OCI-LY1 (cell line): ENCODE measurements around the gene FHIT.

ENCODE experiments used
- H2AFZ ChIP-seq: fragments of 200-600 bp; sonication (generic), shearing (Covaris generic); 2 replicates; pipeline ENCODE4 v1.6.0; 2014; ENCODE audit warnings: antibody characterized with exemption, mild to moderate bottlenecking, low read length
- H3F3A ChIP-seq: fragments of 200-600 bp; sonication (generic), shearing (Covaris generic); 2 replicates; pipeline ENCODE4 v1.6.0; 2014; ENCODE audit warnings: mild to moderate bottlenecking, antibody characterized with exemption, low read length, moderate library complexity; ENCODE audit not compliant: insufficient read depth
- H3K27ac ChIP-seq: fragments of 200-600 bp; sonication (generic); 2 replicates; pipeline ENCODE4 v1.5.1; 2014; ENCODE audit warnings: low read length, mixed run types, mild to moderate bottlenecking, low read depth; ENCODE audit not compliant: poor library complexity, severe bottlenecking
- H3K27me3 ChIP-seq: fragments of 200-600 bp; sonication (generic); 2 replicates; pipeline ENCODE4 v1.6.0; 2014; ENCODE audit warnings: antibody characterized with exemption, mild to moderate bottlenecking, low read length, moderate library complexity; ENCODE audit not compliant: insufficient read depth
- H3K36me3 ChIP-seq: fragments of 200-600 bp; sonication (generic); 2 replicates; pipeline ENCODE4 v1.6.1; 2014; ENCODE audit warnings: mild to moderate bottlenecking, antibody characterized with exemption, low read length, moderate library complexity, mixed read lengths; ENCODE audit not compliant: insufficient read depth
- H3K4me1 ChIP-seq: fragments of 200-600 bp; sonication (generic); 2 replicates; pipeline ENCODE4 v1.5.1; 2014; ENCODE audit warnings: mild to moderate bottlenecking, low read length, moderate library complexity; ENCODE audit not compliant: insufficient read depth, severe bottlenecking
- H3K4me2 ChIP-seq: fragments of 200-600 bp; sonication (generic), shearing (Covaris generic); 2 replicates; pipeline ENCODE4 v1.6.1; 2014; ENCODE audit warnings: low read length
- H3K4me3 ChIP-seq: fragments of 200-600 bp; sonication (generic); 2 replicates; pipeline ENCODE4 v1.5.1; 2014; ENCODE audit warnings: low read length, low read depth, mild to moderate bottlenecking, mixed read lengths; ENCODE audit not compliant: poor library complexity, severe bottlenecking
- H3K79me2 ChIP-seq: fragments of 200-600 bp; shearing (Covaris generic); 2 replicates; pipeline ENCODE4 v1.6.1; 2016; ENCODE audit warnings: mixed run types, low read length, mixed read lengths; ENCODE audit not compliant: insufficient read depth
- H3K9ac ChIP-seq: fragments of 200-600 bp; sonication (generic), shearing (Covaris generic); 2 replicates; pipeline ENCODE4 v1.6.1; 2014; ENCODE audit warnings: mild to moderate bottlenecking, low read length, mixed read lengths
- H3K9me2 ChIP-seq: fragments of 200-600 bp; sonication (generic), shearing (Covaris generic); 2 replicates; pipeline ENCODE4 v1.6.1; 2014; ENCODE audit warnings: low read depth, mild to moderate bottlenecking, low read length, mixed read lengths
- H3K9me3 ChIP-seq: fragments of 200-600 bp; shearing (Covaris generic); 2 replicates; pipeline ENCODE4 v1.6.1; 2014; ENCODE audit warnings: low read length, mixed read lengths
- H4K20me1 ChIP-seq: fragments of 200-600 bp; sonication (generic), shearing (Covaris generic); 2 replicates; pipeline ENCODE4 v1.6.0; 2016; ENCODE audit warnings: mild to moderate bottlenecking, low read length; ENCODE audit not compliant: insufficient read depth
- EZH2 ChIP-seq: fragments of 200-600 bp; sonication (generic), shearing (Covaris generic); IDR thresholded peaks from 2 replicates; pipeline ENCODE4 v1.8.0; 2017; ENCODE audit warnings: borderline replicate concordance, mixed run types, mild to moderate bottlenecking, antibody characterized with exemption, low read length, moderate library complexity, mixed read lengths
- TF ChIP-seq, protein P1 (sequence below): fragments of 200-600 bp; sonication (generic), shearing (Covaris generic); IDR thresholded peaks from 2 replicates; pipeline ENCODE4 v1.5.1; 2017; ENCODE audit warnings: mild to moderate bottlenecking, antibody characterized with exemption, low read length, moderate library complexity, mixed read lengths

Gene FHIT

GRCh38 chr3:60282866-60283265, 968.4 kb downstream of the FHIT start:
- TF ChIP-seq, protein P1, sequence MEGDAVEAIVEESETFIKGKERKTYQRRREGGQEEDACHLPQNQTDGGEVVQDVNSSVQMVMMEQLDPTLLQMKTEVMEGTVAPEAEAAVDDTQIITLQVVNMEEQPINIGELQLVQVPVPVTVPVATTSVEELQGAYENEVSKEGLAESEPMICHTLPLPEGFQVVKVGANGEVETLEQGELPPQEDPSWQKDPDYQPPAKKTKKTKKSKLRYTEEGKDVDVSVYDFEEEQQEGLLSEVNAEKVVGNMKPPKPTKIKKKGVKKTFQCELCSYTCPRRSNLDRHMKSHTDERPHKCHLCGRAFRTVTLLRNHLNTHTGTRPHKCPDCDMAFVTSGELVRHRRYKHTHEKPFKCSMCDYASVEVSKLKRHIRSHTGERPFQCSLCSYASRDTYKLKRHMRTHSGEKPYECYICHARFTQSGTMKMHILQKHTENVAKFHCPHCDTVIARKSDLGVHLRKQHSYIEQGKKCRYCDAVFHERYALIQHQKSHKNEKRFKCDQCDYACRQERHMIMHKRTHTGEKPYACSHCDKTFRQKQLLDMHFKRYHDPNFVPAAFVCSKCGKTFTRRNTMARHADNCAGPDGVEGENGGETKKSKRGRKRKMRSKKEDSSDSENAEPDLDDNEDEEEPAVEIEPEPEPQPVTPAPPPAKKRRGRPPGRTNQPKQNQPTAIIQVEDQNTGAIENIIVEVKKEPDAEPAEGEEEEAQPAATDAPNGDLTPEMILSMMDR, result no peak
- no peak for TF ChIP-seq EZH2
- Histone ChIP-seq H3K4me1 (no peaks in the 10 kb centered on the region), H4K20me1 (no peaks in the 10 kb centered on the region), H2AFZ (no peak overlapping the region), H3F3A (no peaks in the 10 kb centered on the region), H3K4me2 (no peak overlapping the region), H3K27ac (no peak overlapping the region), H3K79me2 (no peaks in the 10 kb centered on the region), H3K9me2 (no peaks in the 10 kb centered on the region), H3K36me3 (no peaks in the 10 kb centered on the region), H3K27me3 (no peaks in the 10 kb centered on the region), H3K9me3 (no peaks in the 10 kb centered on the region), H3K4me3 (no peak overlapping the region), H3K9ac (no peak overlapping the region)

GRCh38 chr3:60281970-60282369, 969.3 kb downstream of the FHIT start:
- Histone ChIP-seq H3K27me3 (no peaks in the 10 kb centered on the region), H3K79me2 (no peaks in the 10 kb centered on the region), H3K9me2 (no peaks in the 10 kb centered on the region), H4K20me1 (no peaks in the 10 kb centered on the region), H3K9ac (no peak overlapping the region), H3K36me3 (no peaks in the 10 kb centered on the region), H3F3A (no peaks in the 10 kb centered on the region), H3K27ac (no peak overlapping the region), H2AFZ (no peak overlapping the region), H3K4me2 (no peak overlapping the region), H3K9me3 (no peaks in the 10 kb centered on the region), H3K4me3 (no peak overlapping the region), H3K4me1 (no peaks in the 10 kb centered on the region)
- no peak for TF ChIP-seq EZH2
- TF ChIP-seq, protein P1, result no peak

GRCh38 chr3:60277361-60277800, 973.9 kb downstream of the FHIT start:
- H3K9me3 ChIP-seq, result no peaks in the 10 kb centered on the region
- no peaks in the 10 kb centered on the region for H3K4me1 ChIP-seq
- H4K20me1 ChIP-seq, result no peaks in the 10 kb centered on the region
- H3K4me3 ChIP-seq, result no peak overlapping the region
- no peak overlapping the region for H2AFZ ChIP-seq
- H3K27me3 ChIP-seq, result no peaks in the 10 kb centered on the region
- no peak overlapping the region for H3K4me2 ChIP-seq
- no peak overlapping the region for H3K27ac ChIP-seq
- TF ChIP-seq EZH2, result no peak
- TF ChIP-seq, protein P1, result no peak
- H3K9ac ChIP-seq, result no peak overlapping the region
- H3K79me2 ChIP-seq, result no peaks in the 10 kb centered on the region
- H3F3A ChIP-seq, result no peaks in the 10 kb centered on the region
- H3K36me3 ChIP-seq, result no peaks in the 10 kb centered on the region
- no peaks in the 10 kb centered on the region for H3K9me2 ChIP-seq
